A673 (cell line): Measurements from ENCODE around the gene GALNT11. TPM values are rescaled to one million over a fixed set of nuclear protein-coding genes. Genes with fewer than 3 reads are reported as not detected.

Source experiments
- BruUV-seq: library from RNA; stranded (reverse); fragments of 400-500 nt; replicated peaks from 2 replicates; lab custom pipeline; 2021; lab: Mats Ljungman, UMichigan
- CTCF ChIA-PET: fragments of 300-600 bp; sonication (Branson Sonifier 250); formaldehyde crosslinking; loops from one replicate; lab custom pipeline; 2022; ENCODE audit warnings: antibody characterized with exemption; lab: Charles Lee
- POLR2A ChIA-PET: fragments of 300-600 bp; sonication (Branson Sonifier 250); formaldehyde crosslinking; loops from one replicate; lab custom pipeline; 2022; ENCODE audit warnings: antibody characterized with exemption; ENCODE audit not compliant: low non-redundant PET; lab: Charles Lee
- DNase-seq: peaks from one replicate; pipeline ENCODE4 v3.0.0-alpha.2; 2015; ENCODE audit warnings: low spot score
- H3K27ac ChIP-seq: fragments of 200-600 bp; sonication (generic); 2 replicates; pipeline ENCODE4 v1.5.1; 2016; ENCODE audit warnings: mixed run types, low read depth, mild to moderate bottlenecking, mixed read lengths, antibody characterized with exemption, low read length; ENCODE audit not compliant: poor library complexity, severe bottlenecking
- H3K27me3 ChIP-seq: fragments of 200-600 bp; sonication (generic); replicated peaks from 2 replicates; pipeline ENCODE4 v1.6.1; 2017; ENCODE audit warnings: mixed run types, low read depth, mild to moderate bottlenecking, mixed read lengths, antibody characterized with exemption, low read length; ENCODE audit not compliant: insufficient read depth, poor library complexity
- H3K36me3 ChIP-seq: fragments of 200-600 bp; sonication (generic); 2 replicates; pipeline ENCODE4 v1.6.1; 2016; ENCODE audit warnings: mixed run types, mild to moderate bottlenecking, mixed read lengths, antibody characterized with exemption, low read length; ENCODE audit not compliant: insufficient read depth, poor library complexity, severe bottlenecking
- H3K4me1 ChIP-seq: fragments of 200-600 bp; sonication (generic); 2 replicates; pipeline ENCODE4 v1.6.1; 2017; ENCODE audit warnings: mixed run types, mild to moderate bottlenecking, mixed read lengths, antibody characterized with exemption, low read length; ENCODE audit not compliant: insufficient read depth, poor library complexity, severe bottlenecking
- H3K4me3 ChIP-seq: fragments of 200-600 bp; sonication (generic); 2 replicates; pipeline ENCODE4 v1.5.1; 2016; ENCODE audit warnings: low read depth, mixed run types, mild to moderate bottlenecking, mixed read lengths, low read length; ENCODE audit not compliant: poor library complexity, severe bottlenecking
- H3K9me3 ChIP-seq: fragments of 200-600 bp; sonication (generic); 2 replicates; pipeline ENCODE4 v1.6.1; 2016; ENCODE audit warnings: mixed run types, low read depth, mild to moderate bottlenecking, mixed read lengths, antibody characterized with exemption, low read length; ENCODE audit not compliant: poor library complexity, severe bottlenecking
- EZH2 ChIP-seq: fragments of 200-600 bp; sonication (generic); IDR thresholded peaks from 2 replicates; pipeline ENCODE4 v1.6.1; 2017; ENCODE audit warnings: borderline replicate concordance, low read depth, mild to moderate bottlenecking, mixed read lengths, antibody characterized with exemption, low read length; ENCODE audit not compliant: poor library complexity, severe bottlenecking
- intact Hi-C: fragments of 100-400 bp; cut with micrococcal nuclease; formaldehyde crosslinking; loops from one replicate; pipeline ENCODE4 v1.10.0; 2022; ENCODE audit not compliant: unreplicated experiment
- total RNA-seq: library from RNA; stranded (reverse); gene quantifications from 2 replicates; pipeline ENCODE4 v1.2.3, GENCODE V29; 2021
- TF ChIP-seq, protein P1 (sequence below): fragments of 300-800, 200-600 bp; sonication (generic); conservative IDR thresholded peaks from 2 replicates; pipeline ENCODE4 v1.5.1; 2017; ENCODE audit warnings: low read depth, mild to moderate bottlenecking, antibody characterized with exemption, low read length, moderate library complexity, mixed read lengths

Gene GALNT11
- total RNA-seq, 1 experiment from 2014 or later: 35.5 TPM

DNA sequence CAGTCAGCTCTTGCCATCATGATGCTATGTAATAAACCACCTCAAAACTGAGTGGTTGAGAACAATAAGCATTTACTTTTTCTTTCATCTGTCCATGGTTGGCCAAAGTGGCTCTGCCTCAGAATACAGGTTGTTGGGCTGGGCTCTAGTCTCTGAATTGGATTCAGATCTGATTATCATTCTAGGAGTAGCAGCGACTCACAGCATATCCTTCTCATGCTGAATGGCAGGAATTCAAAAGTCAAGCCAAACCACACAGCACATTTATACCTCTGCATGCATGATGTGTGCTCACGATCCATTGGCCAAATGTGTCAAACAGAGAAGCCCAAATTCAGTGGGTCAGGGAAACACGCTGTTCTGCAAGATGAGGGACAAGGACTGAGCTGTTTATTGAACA is 13.6 kb upstream of the GALNT11 start:
- Histone ChIP-seq H3K36me3 (no peaks in the 10 kb centered on the region), H3K27me3 (no peaks in the 10 kb centered on the region), H3K27ac (no peak overlapping the region), H3K9me3 (no peaks in the 10 kb centered on the region), H3K4me1 (no peaks in the 10 kb centered on the region), H3K4me3 (no peak overlapping the region)
- TF ChIP-seq EZH2: no peak
- intact Hi-C loops: no loop called here
- POLR2A ChIA-PET: no interaction called here
- no TSS peak for BruUV-seq
- DNase-seq: no peak
- CTCF ChIA-PET: no interaction called here

DNA sequence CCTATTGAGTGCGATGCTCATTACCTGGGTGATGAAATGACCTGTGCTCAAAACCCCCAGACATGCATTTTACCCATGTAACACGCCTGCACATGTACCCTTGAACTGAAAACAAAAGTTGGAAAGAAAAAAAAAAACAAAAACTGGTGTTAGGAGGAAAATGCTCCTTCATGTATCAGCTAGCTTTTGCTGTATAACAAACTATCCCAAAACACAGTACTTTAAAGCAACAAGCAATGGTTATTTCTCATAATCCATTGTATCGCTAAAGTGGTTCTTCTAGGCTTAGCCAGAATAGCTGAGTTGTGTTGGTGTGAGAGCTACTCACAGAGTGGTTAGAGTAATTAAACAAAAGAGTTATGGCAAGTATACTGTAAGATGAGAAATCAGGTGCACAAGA is 12.2 kb upstream of the GALNT11 start:
- no peaks in the 10 kb centered on the region for H3K36me3 ChIP-seq
- no peaks in the 10 kb centered on the region for H3K4me1 ChIP-seq
- H3K27ac ChIP-seq: no peak overlapping the region
- H3K27me3 ChIP-seq: no peaks in the 10 kb centered on the region
- intact Hi-C loops: no loop called here
- no peak for TF ChIP-seq EZH2
- H3K4me3 ChIP-seq: no peak overlapping the region
- no peak for DNase-seq
- ChIA-PET POLR2A (no interaction called here), CTCF (no interaction called here)
- no TSS peak for BruUV-seq
- no peaks in the 10 kb centered on the region for H3K9me3 ChIP-seq

DNA sequence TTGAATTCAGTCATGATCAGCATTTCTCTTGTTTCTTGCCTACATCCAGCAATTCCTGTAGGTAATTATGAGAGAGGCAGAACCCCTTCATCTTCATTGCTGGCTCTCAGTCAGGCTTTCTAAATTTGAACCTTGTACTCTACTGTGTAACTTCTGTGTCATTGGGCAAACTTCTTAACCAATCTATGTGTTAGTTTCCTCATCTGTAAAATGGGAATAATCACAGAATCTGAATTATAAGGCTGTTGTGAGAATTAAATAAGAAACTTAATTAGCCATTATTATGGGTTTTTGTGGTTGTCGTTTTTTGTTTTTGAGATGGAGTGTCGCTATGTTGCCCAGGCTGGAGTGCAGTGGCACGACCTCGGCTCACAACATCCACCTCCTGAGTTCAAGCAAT is 11.5 kb upstream of the GALNT11 start:
- intact Hi-C loops: no loop called here
- no TSS peak for BruUV-seq
- no peak for TF ChIP-seq EZH2
- TF ChIP-seq, protein P1, sequence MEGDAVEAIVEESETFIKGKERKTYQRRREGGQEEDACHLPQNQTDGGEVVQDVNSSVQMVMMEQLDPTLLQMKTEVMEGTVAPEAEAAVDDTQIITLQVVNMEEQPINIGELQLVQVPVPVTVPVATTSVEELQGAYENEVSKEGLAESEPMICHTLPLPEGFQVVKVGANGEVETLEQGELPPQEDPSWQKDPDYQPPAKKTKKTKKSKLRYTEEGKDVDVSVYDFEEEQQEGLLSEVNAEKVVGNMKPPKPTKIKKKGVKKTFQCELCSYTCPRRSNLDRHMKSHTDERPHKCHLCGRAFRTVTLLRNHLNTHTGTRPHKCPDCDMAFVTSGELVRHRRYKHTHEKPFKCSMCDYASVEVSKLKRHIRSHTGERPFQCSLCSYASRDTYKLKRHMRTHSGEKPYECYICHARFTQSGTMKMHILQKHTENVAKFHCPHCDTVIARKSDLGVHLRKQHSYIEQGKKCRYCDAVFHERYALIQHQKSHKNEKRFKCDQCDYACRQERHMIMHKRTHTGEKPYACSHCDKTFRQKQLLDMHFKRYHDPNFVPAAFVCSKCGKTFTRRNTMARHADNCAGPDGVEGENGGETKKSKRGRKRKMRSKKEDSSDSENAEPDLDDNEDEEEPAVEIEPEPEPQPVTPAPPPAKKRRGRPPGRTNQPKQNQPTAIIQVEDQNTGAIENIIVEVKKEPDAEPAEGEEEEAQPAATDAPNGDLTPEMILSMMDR: no peak
- Histone ChIP-seq H3K36me3 (no peaks in the 10 kb centered on the region), H3K27me3 (no peaks in the 10 kb centered on the region), H3K4me3 (no peak overlapping the region), H3K4me1 (no peaks in the 10 kb centered on the region), H3K27ac (no peak overlapping the region), H3K9me3 (no peaks in the 10 kb centered on the region)
- CTCF ChIA-PET: no interaction called here
- POLR2A ChIA-PET: no interaction called here
- no peak for DNase-seq

DNA sequence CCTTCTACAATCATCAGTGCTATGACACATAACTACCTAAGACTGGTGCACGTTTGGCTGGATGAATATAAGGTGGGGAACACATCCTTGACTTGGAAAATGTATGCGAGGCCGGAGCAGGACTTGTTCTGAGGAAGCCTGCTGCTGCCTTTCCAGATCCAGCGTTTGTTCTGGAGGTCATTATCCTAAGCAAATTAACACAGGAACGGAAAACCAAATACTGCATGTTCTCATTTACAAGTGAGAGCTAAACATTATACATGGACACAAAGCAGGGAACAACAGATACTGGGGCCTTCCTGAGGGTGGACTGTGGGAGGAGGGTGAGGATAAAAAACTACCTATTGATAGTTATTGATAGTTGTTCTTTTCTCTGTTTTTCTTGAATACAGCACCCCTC is 10.8 kb upstream of the GALNT11 start:
- CTCF ChIA-PET: no interaction called here
- no TSS peak for BruUV-seq
- Histone ChIP-seq H3K27me3 (no peaks in the 10 kb centered on the region), H3K27ac (no peak overlapping the region), H3K9me3 (no peaks in the 10 kb centered on the region), H3K4me3 (no peak overlapping the region), H3K36me3 (no peaks in the 10 kb centered on the region), H3K4me1 (no peaks in the 10 kb centered on the region)
- POLR2A ChIA-PET: interaction anchor here (0.6 kb wide), 1 partner anchor 348 kb away, joined by 4 read pairs; no protein-coding TSS in a partner anchor
- DNase-seq: no peak
- intact Hi-C loops: no loop called here
- TF ChIP-seq, protein P1: no peak
- TF ChIP-seq EZH2: no peak
